DND-41 (cell line): ENCODE measurements around the gene C1orf116.

Source experiments
- CTCF ChIP-seq: IDR thresholded peaks from 2 replicates; pipeline ENCODE4 v1.5.1; 2012; ENCODE audit warnings: borderline replicate concordance, low read length, moderate library complexity, mild to moderate bottlenecking; ENCODE audit not compliant: poor library complexity, severe bottlenecking; ENCODE audit errors: extremely low read depth
- EZH2 ChIP-seq: IDR thresholded peaks from 3 replicates; pipeline ENCODE4 v1.6.1; 2012; ENCODE audit warnings: borderline replicate concordance, low read depth, mild to moderate bottlenecking, moderate library complexity, low read length, inconsistent platforms; ENCODE audit not compliant: severe bottlenecking

GRCh38 chr1:206979379-206980043, 53.0 kb downstream of the C1orf116 start:
- TF ChIP-seq CTCF = peak; percentile 71
- no peak for TF ChIP-seq EZH2
